ENCODE results near the gene VCX.
"Not testable (repeated sequence)": the region's sequence is repeated elsewhere in the genome, so short reads cannot be mapped to it uniquely, and the experiment has no call there.

Gene VCX

GRCh38 chrX:7842871-7843270 is at the start of gene VCX:
VCX (plus strand) TSS chrX:7843171; CDS start chrX:7843204, 33 bp downstream.
- not testable (repeated sequence) for DNase-seq (ENCODE audit: low read depth)

DNA sequence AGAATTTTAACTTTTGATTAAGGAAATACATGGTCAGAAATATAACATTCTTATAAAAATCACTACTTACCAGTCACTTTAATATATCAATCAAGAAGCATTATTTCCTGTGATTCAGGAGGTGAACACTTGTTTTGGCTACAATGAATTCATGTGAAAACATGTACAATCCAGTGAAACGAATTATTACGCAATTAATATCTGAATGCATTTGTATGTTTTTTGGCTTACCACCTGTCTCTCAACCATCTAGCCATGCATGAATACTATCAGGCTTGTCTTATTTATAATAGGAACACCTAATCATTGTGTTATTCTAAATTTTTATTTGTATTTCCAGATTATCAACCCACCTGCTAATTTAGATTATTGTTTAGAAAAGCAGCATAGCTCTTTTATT is 44.6 kb upstream of the VCX start:
- no peak for DNase-seq (ENCODE audit: low read depth)

DNA sequence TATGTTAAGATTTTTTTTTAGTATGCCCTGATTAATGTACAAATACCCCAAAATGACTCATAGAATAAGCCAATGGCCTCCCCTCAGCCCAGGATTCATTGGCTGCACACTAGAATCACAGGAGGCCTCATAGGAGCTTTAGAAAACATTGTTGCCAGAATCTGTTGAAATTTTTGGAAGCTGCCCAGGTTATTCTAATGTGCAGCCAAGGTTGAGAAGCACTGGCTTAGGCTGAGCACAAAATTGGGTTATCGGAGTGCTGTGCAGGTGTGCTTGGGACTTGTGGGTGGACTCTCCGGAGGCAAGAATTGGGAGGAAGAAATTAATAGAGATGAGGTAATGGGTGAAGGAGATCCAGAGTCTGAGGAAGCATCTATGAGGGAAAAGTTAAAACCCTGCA is 41.3 kb upstream of the VCX start:
- no peak for DNase-seq (ENCODE audit: low read depth)

DNA sequence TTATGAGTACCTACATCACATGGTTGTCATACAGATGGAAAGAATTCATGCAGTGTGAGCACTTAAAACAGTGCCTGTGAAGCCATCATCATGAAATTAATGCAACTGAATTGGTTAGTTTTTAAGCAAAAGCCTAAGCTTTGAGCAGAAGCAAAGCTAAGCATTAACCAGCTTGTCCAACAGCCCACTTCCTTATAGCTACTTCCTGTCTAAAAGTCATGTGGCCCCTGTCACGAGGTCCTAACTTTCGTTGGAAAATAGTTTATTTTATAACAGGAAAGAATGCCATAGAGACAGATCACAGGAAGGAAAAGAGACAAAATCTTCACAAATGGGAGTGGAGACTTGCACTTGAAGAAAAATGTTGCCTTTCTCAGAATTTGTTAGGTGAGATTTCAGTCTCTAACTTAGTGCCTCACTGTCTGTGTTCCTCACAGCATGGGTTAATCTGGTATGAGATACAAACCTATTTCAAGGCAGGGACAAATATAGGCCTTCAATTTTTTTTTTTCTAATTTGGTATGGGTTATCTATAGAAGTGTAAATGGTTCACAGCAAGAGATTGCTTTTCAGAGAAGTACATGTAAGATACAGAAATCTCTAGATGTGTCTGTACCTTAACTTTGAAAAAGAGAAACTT is 27.7 kb upstream of the VCX start:
- DNase-seq (ENCODE audit: low read depth) = no peak

DNA sequence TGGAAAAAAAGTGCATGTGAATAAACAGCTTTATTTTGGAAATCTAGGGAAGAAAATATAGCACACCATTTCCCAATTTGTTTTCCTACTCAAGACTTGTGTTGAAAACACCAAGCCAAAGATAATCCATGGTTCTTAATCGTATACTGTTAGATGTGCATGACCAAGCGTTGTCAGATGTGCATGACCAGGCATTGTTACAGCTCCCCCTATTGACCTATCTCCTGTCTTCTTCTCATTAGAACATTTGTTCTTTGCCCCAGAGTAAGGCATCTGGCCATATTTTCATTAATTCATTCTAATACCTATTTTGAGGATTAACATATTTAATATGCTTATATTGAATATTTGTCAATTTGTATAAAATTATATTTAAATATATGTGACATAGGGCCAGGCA is 14.4 kb upstream of the VCX start:
- DNase-seq (ENCODE audit: low read depth) = no peak

- DNase-seq (ENCODE audit: low read depth) = no peak
These were observed 1.7 kb upstream of the VCX start for GRCh38 chrX:7841084-7841805.

DNA sequence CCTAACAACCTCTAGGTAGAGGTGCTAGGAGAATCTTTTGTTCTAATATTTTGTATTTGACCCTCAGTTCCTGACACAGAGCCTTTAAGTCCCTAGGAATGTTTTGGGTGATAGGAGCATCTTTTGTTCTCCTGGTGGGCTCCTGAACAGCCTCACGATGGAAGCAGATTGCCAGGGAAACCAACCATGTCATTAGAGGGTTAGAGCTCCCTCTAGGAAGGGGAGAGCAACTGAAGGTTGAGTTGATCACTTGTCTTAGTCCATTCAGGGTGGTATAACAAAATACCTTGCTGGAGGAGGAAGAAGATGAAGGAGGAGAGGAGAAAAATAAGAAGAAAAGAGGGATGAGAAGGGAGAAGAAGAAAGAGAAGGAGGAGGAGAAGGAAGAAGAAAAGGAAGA is 9.2 kb downstream of the VCX start:
- DNase-seq (ENCODE audit: low read depth) = no peak

DNA sequence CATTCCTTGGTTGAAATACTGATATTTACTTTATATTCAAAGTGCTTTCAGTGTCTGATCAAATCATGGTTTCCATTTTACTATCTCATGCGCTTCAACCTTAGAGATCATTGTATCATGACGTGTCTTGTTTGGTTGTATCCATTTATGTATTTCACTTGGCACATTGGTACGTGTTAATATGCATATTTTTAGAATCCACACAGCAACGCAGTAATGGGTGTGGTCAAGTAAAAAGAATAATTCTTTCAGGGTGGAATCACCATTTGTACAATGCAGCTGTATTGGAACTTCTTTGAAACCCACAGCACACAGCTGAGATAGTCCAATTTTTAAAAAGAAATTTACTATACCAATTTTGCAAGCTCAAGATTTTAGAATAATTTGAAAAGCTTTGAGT is 29.1 kb downstream of the VCX start:
- DNase-seq (ENCODE audit: low read depth) = no peak

DNA sequence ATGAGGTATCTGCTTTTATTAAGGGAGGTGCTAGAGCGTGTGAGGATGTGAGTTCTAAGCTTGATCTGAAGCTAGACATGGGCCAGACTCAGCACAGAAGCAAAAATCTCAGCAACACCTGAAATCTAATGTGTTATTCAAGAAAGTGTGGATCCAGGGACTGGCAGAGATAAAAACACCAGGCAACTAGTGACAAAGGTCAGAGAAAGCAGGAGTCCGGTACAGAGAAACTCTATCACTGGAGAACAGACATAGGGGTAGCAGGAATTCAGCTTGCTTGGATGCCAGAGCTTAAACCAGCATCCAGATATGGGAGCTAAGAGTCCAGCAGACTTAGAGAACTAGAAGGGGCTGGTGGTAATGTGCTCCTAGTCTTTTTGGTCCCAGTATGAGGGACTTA is 34.0 kb downstream of the VCX start:
- DNase-seq (ENCODE audit: low read depth) = no peak

DNA sequence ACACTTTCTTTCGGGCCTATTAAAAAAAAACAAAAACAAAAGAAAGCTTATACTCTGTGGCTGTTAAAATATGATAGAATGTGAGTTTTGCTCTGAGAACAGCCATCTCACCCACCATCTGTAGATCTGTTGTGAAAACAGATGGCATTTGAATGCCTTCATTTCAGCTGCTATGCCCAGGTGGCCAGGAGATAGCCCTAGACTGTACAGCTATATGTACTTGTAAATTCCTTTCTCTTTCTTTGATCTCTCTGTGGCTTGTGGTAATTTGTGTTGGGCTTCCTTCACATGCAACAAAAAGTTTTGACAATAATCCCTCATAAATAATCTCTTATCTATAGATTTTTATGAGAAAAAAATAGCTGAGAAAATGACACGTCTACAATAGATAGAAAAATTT is 46.2 kb downstream of the VCX start:
- DNase-seq (ENCODE audit: low read depth) = no peak

DNA sequence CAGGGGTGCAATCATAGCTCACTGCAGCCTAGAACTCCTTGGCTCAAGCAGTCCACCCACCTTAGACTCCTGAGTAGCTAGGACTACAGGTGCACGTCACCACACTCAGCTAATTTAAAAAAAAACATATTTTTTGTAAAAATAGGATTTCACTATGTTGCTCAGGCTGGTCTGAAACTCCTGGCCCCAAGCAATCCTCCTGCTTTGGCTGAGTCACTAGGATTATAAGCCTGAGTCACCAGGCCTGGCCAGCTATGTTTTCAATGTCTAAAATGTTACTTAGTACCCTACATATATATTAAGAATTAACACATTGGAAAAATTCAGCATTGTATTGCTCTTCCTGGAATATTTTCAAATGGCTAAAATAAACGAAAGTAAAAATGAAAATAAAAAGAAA is 46.7 kb downstream of the VCX start:
- no peak for DNase-seq (ENCODE audit: low read depth)

DNA sequence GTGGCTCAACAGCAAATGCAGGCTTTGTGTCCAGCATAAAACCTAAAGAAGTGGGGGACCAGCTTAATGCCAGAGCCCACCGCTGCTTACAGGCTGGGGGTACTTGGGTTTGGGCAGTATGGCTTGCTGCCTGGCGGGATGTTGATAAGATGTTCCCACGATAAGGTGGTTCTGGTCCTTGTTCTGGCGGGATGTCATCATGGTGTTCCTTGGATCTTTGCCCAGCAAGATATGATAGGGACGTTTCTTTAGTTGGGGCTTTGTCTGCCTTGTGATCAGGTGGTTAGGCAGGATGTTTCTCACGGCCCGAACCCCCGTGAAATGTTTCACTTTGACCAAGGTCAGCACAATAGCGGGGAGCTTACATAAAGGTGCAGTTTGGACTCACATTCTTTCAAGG is 49.0 kb downstream of the VCX start:
- DNase-seq (ENCODE audit: low read depth) = no peak
